Keratinocyte (primary cell): Measurements from ENCODE around the gene KCNJ14. TPM values are rescaled to one million over a fixed set of nuclear protein-coding genes. Genes with fewer than 3 reads are reported as not detected.
A peak's percentile ranks its signal among the peaks of the same experiment; 100 is the strongest.

Experiments
- DNase-seq: peaks from one replicate; pipeline ENCODE4 v3.0.0-alpha.2; 2011; ENCODE audit warnings: low read depth, missing footprints, low spot score
- FAIRE-seq: peaks from 2 replicates; lab custom pipeline; 2011; peaks lifted over from hg19 to GRCh38; lab: Jason Lieb, UNC
- H2AFZ ChIP-seq: 2 replicates; pipeline ENCODE4 v1.6.0; 2012; ENCODE audit warnings: low read length, control low read depth, inconsistent platforms; ENCODE audit not compliant: control insufficient read depth
- H3K27ac ChIP-seq: 2 replicates; pipeline ENCODE4 v1.5.1; 2011; ENCODE audit warnings: low read length; ENCODE audit not compliant: control insufficient read depth, insufficient read depth
- H3K27me3 ChIP-seq: 3 replicates; pipeline ENCODE4 v1.6.0; 2011; ENCODE audit warnings: low read length; ENCODE audit not compliant: control insufficient read depth, insufficient read depth; ENCODE audit errors: extremely low read depth
- H3K36me3 ChIP-seq, 2 experiments: 2 replicates in 1 of 2; 3 replicates in 1 of 2; pipeline ENCODE4 v1.5.1; 2011; ENCODE audit warnings: low read length in 2 of 2, mild to moderate bottlenecking in 1 of 2; ENCODE audit not compliant: control insufficient read depth in 2 of 2, insufficient read depth in 2 of 2; ENCODE audit errors: extremely low read depth in 1 of 2
- H3K4me1 ChIP-seq: 3 replicates; pipeline ENCODE4 v1.5.1; 2011; ENCODE audit warnings: low read length; ENCODE audit not compliant: control insufficient read depth, insufficient read depth; ENCODE audit errors: extremely low read depth
- H3K4me2 ChIP-seq: 3 replicates; pipeline ENCODE4 v1.6.0; 2011; ENCODE audit warnings: low read depth, low read length; ENCODE audit not compliant: control insufficient read depth, insufficient read depth; ENCODE audit errors: extremely low read depth
- H3K4me3 ChIP-seq, 3 experiments: fragments of 200-600 bp in 1 of 3; sonication (generic) in 1 of 3; 2 replicates in 2 of 3; 3 replicates in 1 of 3; pipeline ENCODE4 v1.5.1; 2011 to 2016; ENCODE audit warnings: low read length in 3 of 3, mild to moderate bottlenecking in 3 of 3, control low read depth in 2 of 3, inconsistent platforms in 1 of 3, low read depth in 1 of 3, mixed read lengths in 1 of 3, mixed run types in 1 of 3, moderate library complexity in 1 of 3; ENCODE audit not compliant: control insufficient read depth in 2 of 3, insufficient read depth in 2 of 3; ENCODE audit errors: extremely low read depth in 1 of 3
- H3K79me2 ChIP-seq: 2 replicates; pipeline ENCODE4 v1.6.0; 2012; ENCODE audit warnings: low read length; ENCODE audit not compliant: control insufficient read depth, insufficient read depth
- H3K9ac ChIP-seq: 3 replicates; pipeline ENCODE4 v1.6.0; 2011; ENCODE audit warnings: low read length; ENCODE audit not compliant: control insufficient read depth, insufficient read depth; ENCODE audit errors: extremely low read depth
- H3K9me1 ChIP-seq: 3 replicates; pipeline ENCODE4 v1.6.0; 2011; ENCODE audit warnings: low read length; ENCODE audit not compliant: control insufficient read depth, insufficient read depth; ENCODE audit errors: extremely low read depth
- H3K9me3 ChIP-seq: 2 replicates; pipeline ENCODE4 v1.5.1; 2012; ENCODE audit warnings: low read depth, low read length; ENCODE audit not compliant: control insufficient read depth
- H4K20me1 ChIP-seq: 3 replicates; pipeline ENCODE4 v1.6.0; 2011; ENCODE audit warnings: low read length; ENCODE audit not compliant: control insufficient read depth, insufficient read depth; ENCODE audit errors: extremely low read depth
- CTCF ChIP-seq, 3 experiments: IDR thresholded peaks in 1 of 3; conservative IDR thresholded peaks in 1 of 3; optimal IDR thresholded peaks in 1 of 3; 2 replicates in 2 of 3; 3 replicates in 1 of 3; pipeline versions ENCODE3 to v1.5.1; 2011; ENCODE audit warnings: low read length in 3 of 3, mild to moderate bottlenecking in 3 of 3, moderate library complexity in 2 of 3, control low read depth in 1 of 3, inconsistent platforms in 1 of 3; ENCODE audit not compliant: insufficient read depth in 2 of 3; ENCODE audit errors: extremely low read depth in 1 of 3
- EZH2 ChIP-seq: IDR thresholded peaks from one replicate; pipeline ENCODE4 v1.6.1; 2012; ENCODE audit warnings: inconsistent platforms, mild to moderate bottlenecking, low read length, moderate library complexity
- dilution Hi-C: fragments of 300-500 bp; cut with MboI; formaldehyde crosslinking; loops from one replicate; pipeline ENCODE4 v1.7.0; 2020; ENCODE audit warnings: low sequenced_read_pairs; ENCODE audit not compliant: extremely low pct_ligation_motif_present
- polyA plus RNA-seq, 5 experiments: library from polyadenylated mRNA; depleted of rRNA in 3 of 5; stranded (reverse) in 3 of 5; stranded (forward) in 1 of 5; unstranded in 1 of 5; fragments of >200 nt; gene quantifications; 1 replicate in 1 of 5; 2 replicates in 3 of 5; 3 replicates in 1 of 5; pipeline versions ENCODE4 v1.2.1 to v1.2.3, GENCODE V29; 2011 to 2012; ENCODE audit warnings: missing spikeins in 2 of 5, low read depth in 1 of 5, low replicate concordance in 1 of 5

The KCNJ14 gene
- polyA plus RNA-seq, 1 donor (not counting 4 experiments of a cell fraction or from before 2014, with no cell fraction given), result 0.39 TPM

DNA sequence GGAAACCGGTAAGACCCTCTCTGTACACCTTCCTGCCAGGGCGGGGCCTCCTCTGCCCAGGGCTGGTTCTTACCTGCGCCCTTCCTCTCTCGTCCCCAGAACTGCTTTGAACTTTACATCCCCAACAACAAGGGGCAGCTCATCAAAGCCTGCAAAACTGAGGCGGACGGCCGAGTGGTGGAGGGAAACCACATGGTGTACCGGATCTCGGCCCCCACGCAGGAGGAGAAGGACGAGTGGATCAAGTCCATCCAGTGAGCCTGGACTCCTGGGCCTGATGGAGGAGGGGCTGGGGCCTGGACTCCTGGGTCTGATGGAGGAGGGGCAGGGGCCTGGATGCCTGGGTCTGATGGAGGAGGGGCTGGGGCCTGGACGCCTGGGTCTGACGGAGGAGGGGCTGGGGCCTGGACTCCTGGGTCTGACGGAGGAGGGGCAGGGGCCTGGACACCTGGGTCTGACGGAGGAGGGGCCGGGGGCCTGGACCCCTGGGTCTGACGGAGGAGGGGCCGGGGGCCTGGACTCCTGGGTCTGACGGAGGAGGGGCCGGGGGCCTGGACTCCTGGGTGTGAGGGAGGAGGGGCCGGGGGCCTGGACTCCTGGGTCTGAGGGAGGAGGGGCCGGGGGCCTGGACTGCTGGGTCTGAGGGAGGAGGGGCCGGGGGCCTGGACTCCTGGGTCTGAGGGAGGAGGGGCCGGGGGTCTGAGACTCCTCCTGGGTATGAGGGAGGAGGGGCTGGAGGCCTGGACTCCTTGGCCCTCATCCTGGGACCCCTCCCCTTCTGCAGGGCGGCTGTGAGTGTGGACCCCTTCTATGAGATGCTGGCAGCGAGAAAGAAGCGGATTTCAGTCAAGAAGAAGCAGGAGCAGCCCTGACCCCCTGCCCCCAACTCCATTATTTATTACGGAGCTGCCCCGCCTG is 23.2 kb downstream of the KCNJ14 start:
- no peaks in the 10 kb centered on the region for H3K79me2 ChIP-seq
- no peaks in the 10 kb centered on the region for H3K27me3 ChIP-seq
- no peak overlapping the region for H2AFZ ChIP-seq
- DNase-seq (no peak), FAIRE-seq (no peak)
- H4K20me1 ChIP-seq, result no peaks in the 10 kb centered on the region
- H3K4me1 ChIP-seq, result peaks cover 21% of the 10 kb centered on the region
- H3K36me3 ChIP-seq, result peaks cover 33 to 38% of the 10 kb centered on the region in 2 experiments
- no peak overlapping the region for H3K27ac ChIP-seq
- H3K9me3 ChIP-seq, result no peaks in the 10 kb centered on the region
- no peak overlapping the region for H3K4me2 ChIP-seq
- TF ChIP-seq EZH2, result no peak
- TF ChIP-seq CTCF (optimal IDR thresholded peaks at IDR 0.05 in 1 of 3, IDR thresholded peaks at IDR 0.05 in 1 of 3, conservative IDR thresholded peaks at IDR 0.05 in 1 of 3; ENCODE audit: extremely low read depth in 1 of 3, insufficient read depth in 2 of 3, low read length in 3 of 3), result no peak
- no peak overlapping the region for H3K9ac ChIP-seq
- dilution Hi-C loops, result no loop called here
- no peak overlapping the region for H3K4me3 ChIP-seq
- no peaks in the 10 kb centered on the region for H3K9me1 ChIP-seq

DNA sequence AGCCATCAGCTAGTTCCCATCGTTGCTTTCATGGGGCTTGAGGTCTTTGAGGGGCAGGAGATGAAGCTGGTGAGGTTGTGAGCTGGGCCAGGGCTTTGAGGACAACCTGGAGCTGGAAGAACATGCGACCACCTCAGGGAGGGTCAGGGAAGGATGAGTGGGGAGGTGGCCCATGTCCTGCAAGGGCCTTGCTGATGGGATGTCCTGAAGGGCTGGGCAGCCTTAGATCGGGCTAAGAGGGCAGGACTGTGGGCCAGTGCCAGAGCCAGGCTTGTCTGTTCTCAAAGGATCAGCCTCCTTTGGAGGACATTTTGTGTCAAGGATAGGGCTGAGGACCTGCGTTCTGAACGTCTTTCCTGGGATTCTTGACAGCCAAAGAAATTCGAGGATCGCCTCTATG is 24.3 kb downstream of the KCNJ14 start:
- Histone ChIP-seq H3K36me3 (peaks cover 25 to 32% of the 10 kb centered on the region in 2 experiments), H3K27me3 (no peaks in the 10 kb centered on the region), H3K9ac (no peak overlapping the region), H3K4me2 (peak overlapping the region; percentile 81), H3K27ac (no peak overlapping the region), H3K4me3 (peak overlapping the region in 1 of 3 experiments; percentile 59), H3K79me2 (no peaks in the 10 kb centered on the region), H4K20me1 (no peaks in the 10 kb centered on the region), H3K9me1 (no peaks in the 10 kb centered on the region), H2AFZ (no peak overlapping the region), H3K9me3 (no peaks in the 10 kb centered on the region), H3K4me1 (peaks cover 21% of the 10 kb centered on the region)
- dilution Hi-C loops, result no loop called here
- FAIRE-seq (no peak), DNase-seq (no peak)
- TF ChIP-seq EZH2, result no peak
- no peak for TF ChIP-seq CTCF (optimal IDR thresholded peaks at IDR 0.05 in 1 of 3, IDR thresholded peaks at IDR 0.05 in 1 of 3, conservative IDR thresholded peaks at IDR 0.05 in 1 of 3; ENCODE audit: extremely low read depth in 1 of 3, insufficient read depth in 2 of 3, low read length in 3 of 3)
